ENCODE results near the gene ANO8. TPM values are rescaled to one million over a fixed set of nuclear protein-coding genes. Genes with fewer than 3 reads are reported as not detected.

ANO8 gene
- total and polyA plus RNA-seq, 2 of the 8 experiments (the other 6 are each of a cell fraction or from before 2014, with no cell fraction given), result 9.5 to 20.7 TPM

DNA sequence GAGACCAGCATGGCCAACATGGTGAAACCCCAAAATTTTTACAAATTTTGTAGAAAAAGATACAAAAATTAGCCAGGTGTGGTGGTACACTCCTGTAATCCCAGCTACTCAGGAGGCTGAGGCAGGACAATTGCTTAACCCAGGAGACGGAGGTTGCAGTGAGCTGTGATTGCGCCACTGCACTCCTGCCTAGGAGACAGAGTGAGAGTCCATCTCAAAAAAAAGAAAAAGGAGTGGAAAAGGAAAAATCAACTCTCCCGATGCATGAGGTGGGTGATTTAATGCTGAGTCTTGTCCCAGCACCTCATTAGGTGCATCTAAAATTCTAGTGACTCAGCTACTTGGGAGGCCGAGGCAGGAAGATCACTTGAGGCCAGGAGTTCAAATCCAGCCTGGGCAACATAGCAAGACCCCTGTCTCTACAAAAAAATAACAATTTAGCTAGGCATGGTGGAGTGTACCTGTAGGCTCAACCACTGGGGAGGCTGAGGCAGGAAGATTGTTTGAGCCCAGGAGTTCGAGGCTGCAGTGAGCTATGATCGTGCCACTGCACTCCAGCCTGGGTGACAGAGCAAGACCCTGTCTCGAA lies 22.5 kb upstream of the ANO8 start (continued):
- no peak for TF ChIP-seq CHD2 (IDR thresholded peaks at IDR 0.05; ENCODE audit: low read length)
- TF ChIP-seq CREB1 (IDR thresholded peaks at IDR 0.05), result no peak
- TF ChIP-seq RFX5 (IDR thresholded peaks at IDR 0.05; ENCODE audit: borderline replicate concordance, low read depth, low read length), result no peak
- no peak for TF ChIP-seq BCL11A (IDR thresholded peaks at IDR 0.05; ENCODE audit: low read depth in 2 of 2, low read length in 2 of 2)

Data from H1 (cell line).